Measurements from ENCODE around the gene XG.

XG gene

DNA sequence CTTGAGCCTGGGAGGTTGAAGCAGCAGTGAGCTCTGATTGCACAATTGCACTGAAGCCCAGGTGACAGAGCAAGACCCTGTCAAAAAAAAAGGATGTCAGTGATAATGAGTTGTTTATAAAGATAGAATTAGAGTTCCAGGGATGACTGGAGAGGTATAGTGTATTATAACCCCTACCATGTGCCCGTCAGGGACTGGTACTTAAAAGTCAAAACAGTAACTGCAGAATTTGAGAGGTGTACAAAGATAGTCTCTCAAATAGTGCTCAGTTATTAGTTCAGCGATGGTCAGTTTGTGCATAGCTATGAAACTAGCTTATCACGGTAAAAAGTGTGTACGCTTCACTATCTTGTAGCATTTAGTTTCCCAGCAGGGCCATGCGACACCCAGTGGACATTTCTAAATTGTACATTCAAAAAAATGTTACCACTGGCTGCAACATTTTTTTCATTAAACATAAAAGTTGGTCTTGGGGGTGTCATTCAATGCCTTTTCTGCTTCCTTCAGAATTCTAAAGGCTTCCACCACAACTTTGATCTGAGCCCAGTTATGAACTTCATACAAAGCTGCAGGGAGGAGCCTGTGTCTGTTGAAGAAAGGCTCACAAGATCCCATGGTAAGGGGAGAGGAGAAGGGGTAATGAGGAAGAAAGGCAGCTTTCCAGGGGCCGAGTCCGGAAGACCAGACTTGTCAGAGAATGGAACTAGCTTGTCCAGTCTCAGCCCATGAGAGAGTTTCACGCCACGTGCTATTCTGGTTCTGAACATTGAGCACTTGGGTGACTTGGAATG, 67.7 kb downstream of the XG start:
- DNase-seq (ENCODE audit: low read depth in 2 of 2): no peak

GRCh38 chrX:2820136-2820771, 68.4 kb downstream of the XG start:
- no peak for DNase-seq (ENCODE audit: low read depth in 2 of 2)

DNA sequence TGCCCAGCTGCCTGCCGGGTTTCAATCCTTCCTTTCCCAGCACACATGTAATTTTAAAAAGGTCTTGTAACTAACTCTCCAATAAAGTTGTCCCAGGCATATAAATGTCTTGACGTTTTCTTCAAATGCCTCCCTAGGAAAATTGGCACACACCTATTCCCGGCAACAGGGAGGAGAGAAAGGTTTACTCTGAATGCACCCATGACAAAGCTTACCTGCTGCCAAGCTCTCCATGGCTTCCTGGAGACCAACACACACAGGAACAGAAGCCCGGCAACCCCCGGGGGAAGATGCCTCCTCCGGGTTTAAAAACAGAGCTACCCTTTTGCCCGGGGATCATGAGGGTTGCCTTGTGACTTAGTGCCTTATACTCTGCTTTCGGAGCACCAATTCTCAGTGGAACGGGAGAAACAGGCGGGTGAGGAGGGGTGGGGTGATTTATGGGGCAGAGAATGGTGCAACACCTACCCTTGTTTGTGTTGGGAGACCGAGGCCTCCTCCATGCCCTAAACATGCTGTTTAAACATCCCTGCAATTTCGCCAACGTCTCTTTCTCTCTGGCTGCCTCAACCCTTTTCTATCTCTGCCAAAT, 72.1 kb downstream of the XG start:
- no peak for DNase-seq (ENCODE audit: low read depth in 2 of 2)

- DNase-seq (ENCODE audit: low read depth in 2 of 2): no peak
Observed at GRCh38 chrX:2824886-2825285, 73.0 kb downstream of the XG start.

DNA sequence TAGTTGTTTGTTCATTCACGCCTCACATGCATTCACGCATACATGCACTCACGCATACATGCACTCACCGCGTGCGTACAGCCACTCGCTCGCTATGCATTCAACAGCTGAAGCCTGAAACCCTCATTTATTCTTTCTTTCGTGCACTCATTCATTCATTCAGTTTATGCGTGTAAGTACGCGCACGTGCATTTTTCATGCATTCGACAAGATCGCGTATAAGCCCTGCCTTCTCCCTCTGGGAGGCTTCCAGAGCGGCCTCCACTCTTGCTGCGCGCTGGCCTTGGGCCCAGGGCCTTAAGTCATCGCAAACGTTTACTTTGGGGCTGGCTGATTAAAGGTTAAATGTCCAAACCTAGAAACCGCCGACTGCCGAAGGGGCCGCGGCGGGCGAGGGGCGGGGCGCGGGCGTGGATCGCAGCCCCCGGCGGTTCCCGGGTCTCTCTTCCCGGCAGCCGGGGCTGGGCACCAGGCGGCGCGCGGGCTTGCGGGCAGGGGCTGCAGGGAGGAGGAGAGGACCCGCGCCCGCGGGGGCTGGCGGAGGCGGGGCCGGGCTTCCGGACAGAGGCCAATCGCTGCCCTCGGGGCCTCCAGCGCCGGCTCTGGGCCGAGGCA, 76.6 kb downstream of the XG start, which contains the start of gene GYG2:
Gene GYG2, plus strand, starts transcription at position 587 of the 615 bp plus-strand sequence. CDS start 1,259 bp downstream, outside the sequence.
- no peak for DNase-seq (ENCODE audit: low read depth in 2 of 2)

DNA sequence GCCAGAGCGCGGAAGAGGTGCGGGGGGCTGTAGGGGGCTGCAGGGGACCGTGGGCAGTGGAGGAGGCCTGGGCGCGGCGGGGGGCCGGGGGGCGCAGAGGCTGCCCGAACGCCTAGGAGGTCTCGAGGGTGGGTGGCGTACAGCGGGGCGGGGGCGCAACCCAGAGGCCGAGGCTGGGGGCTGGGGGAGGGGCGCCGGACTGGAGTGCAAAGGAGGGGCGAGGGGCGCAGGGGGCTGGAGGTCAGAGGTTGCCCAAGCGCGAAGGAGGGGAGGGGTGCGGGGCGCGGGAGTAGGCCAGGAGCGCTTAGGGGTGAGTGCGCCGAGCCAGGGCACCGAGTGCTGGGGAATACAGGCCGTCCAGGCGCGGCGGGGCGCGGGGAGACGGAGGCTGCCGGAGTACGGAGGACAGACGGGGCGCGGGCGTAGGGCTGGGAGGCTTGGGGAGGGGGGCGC, 77.1 kb downstream of the XG start:
- DNase-seq (ENCODE audit: low read depth in 2 of 2): no peak

GRCh38 chrX:2829469-2830246, 77.8 kb downstream of the XG start:
- no peak for DNase-seq (ENCODE audit: low read depth in 2 of 2)

GRCh38 chrX:2831471-2832228, 79.8 kb downstream of the XG start:
- no peak for DNase-seq (ENCODE audit: low read depth in 2 of 2)

DNA sequence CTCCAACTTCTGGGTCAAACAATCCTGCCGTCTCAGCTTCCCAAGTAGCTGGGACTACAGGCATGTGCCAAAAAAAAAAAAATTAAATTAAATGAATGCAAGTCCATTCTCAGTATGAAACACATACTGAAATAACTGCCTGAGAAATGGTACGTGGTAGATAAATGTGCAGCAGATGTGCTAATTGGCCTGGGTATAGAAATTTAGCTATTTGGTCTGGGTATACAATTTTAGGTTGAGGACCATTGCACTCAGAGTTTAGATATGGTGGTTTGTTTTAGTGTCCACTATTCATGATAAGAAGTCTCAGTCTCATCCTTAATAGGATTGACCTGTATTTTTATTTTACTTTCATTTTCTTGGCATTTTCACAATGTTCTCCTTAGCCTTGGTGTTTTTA, 86.1 kb downstream of the XG start:
- DNase-seq (ENCODE audit: low read depth in 2 of 2): no peak

DNA sequence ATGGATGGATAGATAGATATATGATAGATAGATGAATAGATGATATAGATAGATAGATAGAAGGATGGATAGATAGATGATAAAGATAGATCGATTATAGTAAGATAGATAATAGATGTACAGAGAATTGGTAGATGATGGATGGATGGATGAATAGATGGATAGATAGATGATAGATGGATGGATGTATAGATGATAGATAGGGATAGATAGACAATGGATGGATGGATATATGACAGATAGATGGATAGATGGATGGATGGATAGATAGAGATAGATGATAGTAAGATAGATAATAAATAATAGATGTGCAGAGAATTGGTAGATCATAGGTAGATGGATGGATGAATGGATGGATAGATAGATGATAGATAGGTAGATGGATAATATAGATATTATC, 89.1 kb downstream of the XG start:
- no peak for DNase-seq (ENCODE audit: low read depth in 2 of 2)

GRCh38 chrX:2841537-2841936, 89.7 kb downstream of the XG start:
- no peak for DNase-seq (ENCODE audit: low read depth in 2 of 2)

DNA sequence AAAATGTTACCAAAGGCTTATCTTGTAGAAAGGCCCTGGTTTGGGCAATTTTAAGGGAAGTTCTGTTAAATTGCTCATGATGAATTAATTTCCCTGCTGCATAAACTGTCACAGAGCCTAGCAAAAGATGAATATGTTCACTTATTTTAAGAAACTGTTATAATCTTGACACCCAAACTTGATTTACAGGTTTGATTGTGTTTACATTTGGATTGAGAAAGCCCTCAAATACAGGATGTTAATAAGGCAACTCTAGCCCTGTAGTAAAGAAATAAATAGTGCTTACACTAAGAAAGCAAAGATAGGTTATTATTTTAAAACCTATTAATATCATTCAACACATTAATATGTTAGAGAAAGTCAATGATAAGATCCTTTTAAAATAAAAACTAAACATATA, 95.2 kb downstream of the XG start:
- DNase-seq (ENCODE audit: low read depth in 2 of 2): no peak

DNA sequence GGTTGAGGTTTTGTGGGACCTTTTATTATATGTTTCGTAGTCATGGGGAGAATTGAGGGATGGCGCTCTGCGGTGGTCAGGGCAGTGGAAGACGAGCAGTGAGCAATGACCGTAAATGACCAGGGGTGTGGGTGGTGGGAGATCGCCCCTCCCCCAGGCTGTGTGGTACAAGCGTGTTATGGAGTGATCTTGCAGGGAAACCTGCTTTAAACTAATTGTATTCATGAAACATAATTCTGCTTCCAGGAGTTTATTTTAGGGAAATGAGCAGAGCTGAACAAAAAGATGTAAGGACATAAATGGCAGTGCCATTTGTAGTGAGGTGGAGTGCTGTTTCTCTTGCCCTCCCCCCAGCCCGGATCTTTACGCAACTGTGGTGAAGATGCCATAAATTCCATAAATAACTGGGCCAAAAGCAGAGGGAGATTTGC, 97.0 kb downstream of the XG start:
- DNase-seq (ENCODE audit: low read depth in 2 of 2): no peak

DNA sequence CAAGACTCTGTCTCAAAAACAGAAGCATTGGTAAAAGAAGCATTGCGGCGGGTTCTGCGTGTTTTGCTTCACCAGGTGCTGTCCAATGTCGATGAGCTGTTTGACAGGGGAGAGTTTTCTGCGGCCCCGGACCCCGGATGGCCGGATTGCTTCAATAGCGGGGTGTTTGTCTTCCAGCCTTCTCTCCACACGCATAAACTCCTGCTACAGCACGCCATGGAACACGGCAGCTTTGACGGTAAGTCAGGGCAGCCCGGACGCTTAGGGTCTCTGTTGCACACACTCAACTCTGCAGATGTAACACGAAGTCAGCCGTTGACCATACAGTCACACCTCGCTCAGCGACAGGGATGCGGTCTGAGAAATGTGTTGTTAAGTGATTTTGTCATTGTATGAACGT, 103.1 kb downstream of the XG start:
- no peak for DNase-seq (ENCODE audit: low read depth in 2 of 2)

GRCh38 chrX:2855761-2856160, 103.9 kb downstream of the XG start:
- DNase-seq (ENCODE audit: low read depth in 2 of 2): no peak

DNA sequence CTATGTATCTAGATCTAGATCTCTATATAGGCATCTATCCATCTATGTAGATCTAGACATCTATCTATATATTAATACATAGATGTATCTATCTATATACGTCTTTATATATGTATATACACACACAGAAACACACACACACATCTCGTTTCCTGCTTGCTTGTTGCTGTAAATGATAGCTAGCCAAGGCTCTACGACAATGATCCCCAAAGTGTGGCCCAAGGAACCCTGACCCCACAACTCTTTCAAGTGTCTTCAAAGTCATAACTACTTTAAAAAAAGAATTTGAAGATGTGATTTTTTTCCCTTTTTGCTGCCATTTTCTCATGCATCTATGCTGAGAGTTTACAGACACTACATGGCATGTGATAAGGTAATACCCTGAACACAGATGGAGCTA, 105.7 kb downstream of the XG start:
- DNase-seq (ENCODE audit: low read depth in 2 of 2): no peak

- no peak for DNase-seq (ENCODE audit: low read depth in 2 of 2)
Observed at GRCh38 chrX:2859197-2859797, 107.5 kb downstream of the XG start.

- DNase-seq (ENCODE audit: low read depth in 2 of 2): no peak
Observed at GRCh38 chrX:2862404-2862803, 110.6 kb downstream of the XG start.

- no peak for DNase-seq (ENCODE audit: low read depth in 2 of 2)
Observed at GRCh38 chrX:2863646-2864045, 111.8 kb downstream of the XG start.

All from stimulated activated CD8-positive, alpha-beta memory T cell treated with anti-CD3 and anti-CD28 coated beads, Interleukin-2, amount 100 ng/mL, for 1 hour (primary cell).